ENCODE measurements around the gene LRCOL1. TPM values are rescaled to one million over a fixed set of nuclear protein-coding genes. Genes with fewer than 3 reads are reported as not detected.

Gene LRCOL1
- total RNA-seq, 1 experiment from 2014 or later: not detected

DNA sequence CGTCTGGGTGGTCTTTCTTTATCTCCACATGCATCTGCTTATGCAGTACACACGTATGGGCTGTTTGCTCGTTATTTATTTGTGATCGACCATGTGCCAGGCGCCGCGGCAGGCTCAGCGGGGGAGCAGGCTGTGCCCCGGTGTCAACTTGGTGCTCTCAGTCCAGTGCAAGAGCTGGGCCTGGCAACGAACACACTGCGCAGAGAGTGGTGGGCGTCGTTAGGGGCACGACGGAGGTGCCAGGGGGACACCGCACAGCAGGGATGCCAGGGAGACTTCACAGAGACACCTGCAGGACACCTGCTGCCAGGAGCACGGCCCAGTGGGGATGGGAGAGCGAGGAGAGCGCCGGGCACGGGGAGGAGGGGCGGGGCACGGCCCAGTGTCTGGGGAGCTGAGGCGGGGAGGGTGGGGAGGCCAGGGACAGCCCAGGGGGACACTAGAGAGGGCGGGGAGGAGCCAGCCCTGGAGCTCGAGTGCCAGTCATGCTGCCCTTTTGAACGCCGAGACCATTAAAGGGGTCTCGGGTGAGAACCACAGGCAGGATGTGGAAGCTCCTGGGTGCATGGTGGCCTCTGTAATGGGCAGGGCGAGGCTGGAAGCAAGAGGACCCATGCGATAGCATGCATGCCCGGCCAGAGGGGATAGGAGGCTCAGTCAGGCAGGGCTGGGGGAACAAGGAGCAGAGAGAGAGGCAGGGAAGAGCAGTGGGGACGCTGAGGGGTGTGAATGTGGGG lies 652 bp upstream of the LRCOL1 start:
- no peak for ATAC-seq
- POLR2A ChIA-PET: interaction anchor here (0.5 kb wide), 1 partner anchor 11 kb away, joined by 3 read pairs; no protein-coding TSS in a partner anchor
- Histone ChIP-seq H3K4me1 (ENCODE audit: control insufficient read depth, insufficient read depth, low read length) (peaks cover 29% of the 10 kb centered on the region), H3K36me3 (ENCODE audit: control insufficient read depth, insufficient read depth, low read length) (no peaks in the 10 kb centered on the region), H3K27me3 (ENCODE audit: control insufficient read depth, insufficient read depth, low read length) (no peaks in the 10 kb centered on the region; the same call in 1 of the 2 replicates), H3K9me3 (ENCODE audit: control insufficient read depth, insufficient read depth, low read depth, low read length) (no peaks in the 10 kb centered on the region), H3K4me3 (ENCODE audit: low read depth in 2 of 2, low read length in 2 of 2) (no peak overlapping the region), H3K27ac (ENCODE audit: low read length) (no peak overlapping the region)
- intact Hi-C loops (cut with micrococcal nuclease; ENCODE audit: unreplicated experiment): no loop called here
- TF ChIP-seq, protein P1, sequence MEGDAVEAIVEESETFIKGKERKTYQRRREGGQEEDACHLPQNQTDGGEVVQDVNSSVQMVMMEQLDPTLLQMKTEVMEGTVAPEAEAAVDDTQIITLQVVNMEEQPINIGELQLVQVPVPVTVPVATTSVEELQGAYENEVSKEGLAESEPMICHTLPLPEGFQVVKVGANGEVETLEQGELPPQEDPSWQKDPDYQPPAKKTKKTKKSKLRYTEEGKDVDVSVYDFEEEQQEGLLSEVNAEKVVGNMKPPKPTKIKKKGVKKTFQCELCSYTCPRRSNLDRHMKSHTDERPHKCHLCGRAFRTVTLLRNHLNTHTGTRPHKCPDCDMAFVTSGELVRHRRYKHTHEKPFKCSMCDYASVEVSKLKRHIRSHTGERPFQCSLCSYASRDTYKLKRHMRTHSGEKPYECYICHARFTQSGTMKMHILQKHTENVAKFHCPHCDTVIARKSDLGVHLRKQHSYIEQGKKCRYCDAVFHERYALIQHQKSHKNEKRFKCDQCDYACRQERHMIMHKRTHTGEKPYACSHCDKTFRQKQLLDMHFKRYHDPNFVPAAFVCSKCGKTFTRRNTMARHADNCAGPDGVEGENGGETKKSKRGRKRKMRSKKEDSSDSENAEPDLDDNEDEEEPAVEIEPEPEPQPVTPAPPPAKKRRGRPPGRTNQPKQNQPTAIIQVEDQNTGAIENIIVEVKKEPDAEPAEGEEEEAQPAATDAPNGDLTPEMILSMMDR (IDR thresholded peaks at IDR 0.05): no peak
- TF ChIP-seq TCF7L2 (IDR thresholded peaks at IDR 0.05; ENCODE audit: low read depth, low read length) (no peak), SIN3A (IDR thresholded peaks at IDR 0.05; ENCODE audit: borderline replicate concordance, insufficient read depth, low read depth, low read length) (no peak), POLR2AphosphoS5 (IDR thresholded peaks at IDR 0.05; ENCODE audit: low read depth, low read length) (no peak)
- TF ChIP-seq, protein P2, sequence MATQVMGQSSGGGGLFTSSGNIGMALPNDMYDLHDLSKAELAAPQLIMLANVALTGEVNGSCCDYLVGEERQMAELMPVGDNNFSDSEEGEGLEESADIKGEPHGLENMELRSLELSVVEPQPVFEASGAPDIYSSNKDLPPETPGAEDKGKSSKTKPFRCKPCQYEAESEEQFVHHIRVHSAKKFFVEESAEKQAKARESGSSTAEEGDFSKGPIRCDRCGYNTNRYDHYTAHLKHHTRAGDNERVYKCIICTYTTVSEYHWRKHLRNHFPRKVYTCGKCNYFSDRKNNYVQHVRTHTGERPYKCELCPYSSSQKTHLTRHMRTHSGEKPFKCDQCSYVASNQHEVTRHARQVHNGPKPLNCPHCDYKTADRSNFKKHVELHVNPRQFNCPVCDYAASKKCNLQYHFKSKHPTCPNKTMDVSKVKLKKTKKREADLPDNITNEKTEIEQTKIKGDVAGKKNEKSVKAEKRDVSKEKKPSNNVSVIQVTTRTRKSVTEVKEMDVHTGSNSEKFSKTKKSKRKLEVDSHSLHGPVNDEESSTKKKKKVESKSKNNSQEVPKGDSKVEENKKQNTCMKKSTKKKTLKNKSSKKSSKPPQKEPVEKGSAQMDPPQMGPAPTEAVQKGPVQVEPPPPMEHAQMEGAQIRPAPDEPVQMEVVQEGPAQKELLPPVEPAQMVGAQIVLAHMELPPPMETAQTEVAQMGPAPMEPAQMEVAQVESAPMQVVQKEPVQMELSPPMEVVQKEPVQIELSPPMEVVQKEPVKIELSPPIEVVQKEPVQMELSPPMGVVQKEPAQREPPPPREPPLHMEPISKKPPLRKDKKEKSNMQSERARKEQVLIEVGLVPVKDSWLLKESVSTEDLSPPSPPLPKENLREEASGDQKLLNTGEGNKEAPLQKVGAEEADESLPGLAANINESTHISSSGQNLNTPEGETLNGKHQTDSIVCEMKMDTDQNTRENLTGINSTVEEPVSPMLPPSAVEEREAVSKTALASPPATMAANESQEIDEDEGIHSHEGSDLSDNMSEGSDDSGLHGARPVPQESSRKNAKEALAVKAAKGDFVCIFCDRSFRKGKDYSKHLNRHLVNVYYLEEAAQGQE (IDR thresholded peaks at IDR 0.05; ENCODE audit: insufficient read depth in 1 of 2, low read depth in 2 of 2, low read length in 1 of 2): no peak
- in situ Hi-C loops (cut with HindIII; ENCODE audit: low pct_unique_long_range_greater_than_20kb, low sequenced_read_pairs): no loop called here
- DNase-seq (ENCODE audit: low read depth, low spot score): no peak
- CTCF ChIA-PET: interaction anchor here (0.5 kb wide), 1 partner anchor 88 kb away, joined by 3 read pairs; no protein-coding TSS in a partner anchor
- no TSS peak for BruUV-seq (replicated peaks)

DNA sequence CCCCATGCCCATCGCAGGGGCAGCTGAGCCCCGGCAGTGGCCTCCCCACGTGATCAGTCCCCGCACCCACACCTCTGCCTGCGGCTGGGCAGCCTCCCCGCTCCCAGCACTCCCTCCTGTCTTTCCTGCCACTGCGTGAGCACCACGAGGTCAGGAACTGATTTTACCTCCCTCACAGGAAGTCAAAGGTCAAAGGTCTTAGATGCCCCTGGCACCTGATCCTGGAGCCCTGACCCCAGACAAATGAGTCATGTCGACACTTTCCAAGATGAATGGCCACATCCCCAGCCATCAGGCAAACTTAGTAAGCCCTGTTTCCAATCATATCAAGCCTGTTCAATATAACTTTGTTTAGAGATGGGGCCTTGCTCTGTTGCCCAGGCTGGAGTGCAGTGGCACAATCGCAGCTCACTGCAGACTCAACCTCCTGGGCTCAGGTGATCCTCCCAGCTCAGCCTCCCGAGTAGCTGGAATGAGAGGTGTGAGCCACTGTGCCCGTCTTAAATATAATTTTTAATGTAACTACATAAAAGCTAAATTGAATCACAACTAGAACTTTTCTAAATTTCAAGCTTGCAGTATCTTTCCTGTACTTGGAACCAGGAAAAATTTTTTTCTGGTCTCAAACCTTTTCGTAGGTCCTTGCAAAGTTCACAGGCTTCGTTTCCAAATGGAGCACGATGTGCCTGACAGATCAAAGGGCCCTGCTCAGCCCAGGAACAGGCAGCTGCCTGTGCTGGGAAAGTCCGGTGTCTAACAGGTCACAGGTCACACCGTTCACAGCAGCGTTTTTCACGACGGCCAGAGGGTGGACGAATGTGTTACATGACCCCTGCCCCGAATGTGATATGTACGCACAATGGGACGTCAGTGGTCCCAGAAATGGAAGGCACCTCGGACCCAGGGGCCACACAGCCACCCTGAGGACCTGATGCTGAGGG lies 1.9 kb downstream of the LRCOL1 start:
- Histone ChIP-seq H3K27me3 (ENCODE audit: control insufficient read depth, insufficient read depth, low read length) (no peaks in the 10 kb centered on the region), H3K9me3 (ENCODE audit: control insufficient read depth, insufficient read depth, low read depth, low read length) (no peaks in the 10 kb centered on the region), H3K36me3 (ENCODE audit: control insufficient read depth, insufficient read depth, low read length) (no peaks in the 10 kb centered on the region), H3K27ac (ENCODE audit: low read length) (peak overlapping the region; percentile 74), H3K4me1 (ENCODE audit: control insufficient read depth, insufficient read depth, low read length) (peaks cover 29% of the 10 kb centered on the region), H3K4me3 (ENCODE audit: low read depth in 2 of 2, low read length in 2 of 2) (no peak overlapping the region)
- CTCF ChIA-PET: no interaction called here
- TF ChIP-seq TCF7L2 (IDR thresholded peaks at IDR 0.05; ENCODE audit: low read depth, low read length): peak; percentile 99
- TF ChIP-seq, protein P1 (IDR thresholded peaks at IDR 0.05): no peak
- POLR2A ChIA-PET: no interaction called here
- ATAC-seq (peak; percentile 78), DNase-seq (ENCODE audit: low read depth, low spot score) (no peak)
- BruUV-seq (replicated peaks): no TSS peak
- in situ Hi-C loops (cut with HindIII; ENCODE audit: low pct_unique_long_range_greater_than_20kb, low sequenced_read_pairs): no loop called here
- intact Hi-C loops (cut with micrococcal nuclease; ENCODE audit: unreplicated experiment): no loop called here

All from Panc1 (cell line).